NCI-H2081 treated with DMSO at 0.1 percent for 48 hours (cell line): ENCODE results near the gene CYP19A1.
"Not testable (repeated sequence)": the region's sequence is repeated elsewhere in the genome, so short reads cannot be mapped to it uniquely, and the experiment has no call there.

Source experiments
- DNase-seq: peaks from one replicate; lab custom pipeline; 2025; lab: John Stamatoyannopoulos, UW

CYP19A1 gene

DNA sequence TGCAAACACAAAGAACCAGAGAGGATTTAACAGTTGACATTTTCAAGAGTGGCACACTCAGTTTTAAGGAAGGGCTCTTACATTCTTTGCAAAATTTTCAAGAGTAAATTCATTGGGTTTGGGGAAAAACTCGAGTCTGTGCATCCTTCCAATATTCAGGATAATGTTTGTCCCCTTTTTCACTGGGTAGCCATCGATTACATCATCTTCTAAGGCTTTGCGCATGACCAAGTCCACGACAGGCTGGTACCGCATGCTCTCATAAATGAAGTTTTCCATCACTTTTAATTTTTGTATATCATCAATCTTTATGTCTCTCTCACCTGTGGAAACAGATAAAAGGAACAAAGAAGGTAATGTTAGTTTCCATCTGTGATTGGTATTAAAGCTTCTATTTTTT is 126.2 kb downstream of the CYP19A1 start:
- no peak for DNase-seq

DNA sequence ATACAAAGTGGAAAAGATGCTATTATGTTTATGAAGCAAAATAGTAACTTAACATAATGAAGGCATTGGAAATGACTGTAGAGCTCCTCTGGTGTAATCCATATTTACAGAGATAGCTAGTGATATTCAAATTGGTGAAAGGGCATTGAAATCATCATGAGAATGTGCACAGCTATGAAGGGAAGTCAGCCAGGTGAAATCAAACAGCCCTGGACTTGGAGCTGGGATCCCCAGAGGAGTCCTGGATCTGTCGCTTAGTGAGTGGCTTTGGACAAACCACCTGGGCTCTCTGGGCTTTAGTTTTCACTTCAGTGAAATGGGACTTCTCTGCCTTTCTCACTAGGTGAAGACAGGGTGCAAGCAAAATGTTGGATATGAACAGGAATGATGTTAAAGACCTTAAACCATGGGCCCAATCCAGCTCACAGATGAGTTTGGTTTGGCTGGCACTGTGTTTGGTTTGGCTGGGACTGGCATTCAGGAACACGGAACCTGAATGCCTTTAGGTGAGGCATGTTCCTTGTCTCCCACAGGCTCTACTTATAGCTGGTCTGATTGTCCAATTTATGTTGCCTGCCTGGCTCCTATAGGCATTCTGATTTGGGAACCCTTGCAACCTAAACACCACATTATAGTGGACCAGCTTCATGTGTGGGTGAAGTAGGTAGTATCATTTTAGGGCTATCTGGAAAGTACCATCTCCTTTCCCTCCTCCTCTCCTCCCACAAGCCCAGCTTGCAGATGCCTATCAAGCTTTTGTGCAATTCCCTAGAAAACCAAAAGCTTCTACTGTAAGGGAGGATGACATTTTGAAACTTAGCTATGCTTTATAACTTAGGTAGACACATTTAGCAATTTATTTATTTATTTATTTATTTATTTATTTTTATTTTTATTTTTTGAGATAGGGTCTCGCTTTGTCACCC is 133.1 kb downstream of the CYP19A1 start:
- no peak for DNase-seq

DNA sequence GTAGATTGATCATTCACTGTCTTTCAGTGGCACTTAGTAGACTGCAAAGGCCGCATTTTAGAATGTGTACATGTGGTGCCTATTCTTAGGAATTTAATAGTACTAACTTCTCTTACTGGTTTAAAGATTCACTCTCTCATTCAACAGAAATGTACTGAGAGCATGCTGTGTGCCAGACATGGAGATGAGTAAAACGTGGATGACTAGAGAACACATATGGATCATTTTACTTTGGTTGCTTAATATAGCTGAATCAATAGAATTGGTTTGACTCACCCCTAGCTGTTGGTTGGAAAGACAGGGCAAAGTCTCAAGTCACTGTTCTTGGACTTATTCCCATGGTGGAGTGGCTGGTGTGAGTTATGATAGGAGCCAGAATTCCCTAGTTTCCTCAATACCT is 134.6 kb downstream of the CYP19A1 start:
- no peak for DNase-seq

DNA sequence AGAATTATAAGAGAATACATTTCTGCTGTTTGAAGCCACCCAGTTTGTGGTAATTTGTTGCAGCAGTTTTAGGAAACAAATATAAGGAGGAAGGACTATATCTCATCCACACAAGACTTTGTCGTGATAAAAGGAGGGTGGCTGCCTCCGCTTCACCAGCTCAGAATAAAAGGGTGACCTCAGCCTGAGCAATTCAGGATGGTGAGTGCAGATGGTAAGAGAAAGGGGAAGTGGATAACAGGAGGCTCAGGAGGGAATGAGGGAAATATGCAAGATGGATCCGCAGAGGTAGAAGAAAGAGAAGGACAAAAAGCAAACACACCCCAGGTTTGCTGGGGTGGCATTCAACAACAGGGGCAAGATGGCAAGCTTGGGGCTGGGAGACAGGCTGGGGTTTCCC is 135.6 kb downstream of the CYP19A1 start:
- no peak for DNase-seq

- DNase-seq: no peak
Observed at GRCh38 chr15:51201581-51201980, 136.8 kb downstream of the CYP19A1 start.

GRCh38 chr15:51200792-51201191 is 137.6 kb downstream of the CYP19A1 start:
- no peak for DNase-seq

DNA sequence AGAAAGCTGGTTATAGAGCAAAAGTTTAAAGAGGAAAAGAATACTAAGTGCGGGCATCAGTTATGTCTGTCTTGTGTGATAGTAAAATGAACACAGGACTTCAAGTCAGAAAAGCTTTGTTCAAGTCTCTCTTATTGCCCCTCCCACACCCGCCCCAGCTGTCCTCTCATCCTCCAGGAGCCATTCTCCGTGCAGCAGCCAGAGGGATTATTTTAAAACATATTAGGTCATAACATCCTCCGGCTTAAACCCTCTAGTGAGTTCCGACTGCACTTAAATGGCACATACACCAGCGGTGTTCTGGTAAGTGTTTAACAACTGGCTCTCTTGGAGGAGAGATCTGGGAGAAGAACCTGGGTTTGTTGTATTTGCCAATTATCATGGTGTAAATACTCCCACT is 138.9 kb downstream of the CYP19A1 start:
- DNase-seq: no peak

DNA sequence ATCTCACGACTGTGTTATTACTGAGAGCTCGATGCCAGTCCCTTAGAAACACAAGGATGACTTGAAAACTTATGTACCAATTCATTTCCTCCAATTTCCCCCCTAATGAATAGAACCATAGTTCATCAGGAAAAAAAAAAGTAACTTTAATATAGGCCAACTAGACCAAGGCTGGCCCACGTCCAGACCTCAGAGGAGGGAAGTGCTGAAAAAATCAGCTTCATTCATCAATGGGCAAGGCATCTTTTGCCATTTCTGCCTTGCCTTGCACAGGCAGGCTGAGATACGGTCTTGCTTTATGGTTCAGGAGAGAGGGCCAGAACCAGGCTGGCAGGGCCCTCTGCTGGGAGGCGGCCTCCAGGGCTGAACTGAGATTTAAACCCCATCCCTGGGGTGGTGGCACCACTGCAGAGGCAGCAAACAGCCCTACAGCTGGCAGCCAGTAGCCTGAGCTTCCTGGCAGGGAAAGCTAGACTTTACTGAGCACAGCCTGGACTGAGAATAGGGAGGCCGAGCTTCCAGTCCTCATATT is 139.6 kb downstream of the CYP19A1 start:
- DNase-seq: no peak

DNA sequence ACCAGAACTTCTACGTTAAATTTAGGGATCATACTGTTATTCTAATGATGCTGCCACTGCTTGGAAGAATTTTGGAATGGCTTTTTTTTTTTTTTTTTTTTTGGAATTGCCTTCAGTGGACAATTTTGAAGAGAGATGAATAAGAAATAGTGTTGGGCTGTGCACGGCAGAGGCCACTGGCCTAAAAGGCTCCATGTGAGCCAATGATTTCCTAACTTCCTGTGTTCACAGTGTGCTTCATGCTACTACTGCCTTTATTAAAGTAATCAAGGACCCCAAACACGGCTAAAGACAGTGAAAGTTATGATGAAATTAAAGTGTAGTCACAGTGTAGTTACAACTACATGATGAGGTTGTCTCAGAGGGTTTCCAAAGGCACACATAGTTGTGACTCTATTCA is 142.9 kb downstream of the CYP19A1 start:
- DNase-seq: no peak

GRCh38 chr15:51193979-51194378 is 144.4 kb downstream of the CYP19A1 start:
- DNase-seq: no peak

DNA sequence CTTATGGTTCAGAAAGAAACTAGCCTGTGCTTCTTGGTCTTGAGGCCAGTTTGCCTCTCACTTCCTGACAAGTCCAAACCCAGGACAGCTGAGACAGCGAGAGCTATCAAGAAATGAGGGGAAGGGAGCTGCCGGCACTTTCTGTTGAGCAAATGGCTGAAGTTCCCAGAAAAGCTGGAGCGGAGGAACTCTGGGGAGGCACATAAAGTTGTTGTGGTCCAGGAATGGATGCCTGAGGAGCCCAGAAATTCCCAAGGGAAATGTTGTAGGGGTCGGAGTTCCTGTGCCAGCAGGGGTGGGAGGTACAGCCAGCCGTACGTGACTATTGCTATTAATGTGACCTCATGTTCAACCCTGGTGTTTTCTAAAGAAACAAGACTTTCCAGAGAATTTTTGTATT is 144.9 kb downstream of the CYP19A1 start:
- DNase-seq: no peak

DNA sequence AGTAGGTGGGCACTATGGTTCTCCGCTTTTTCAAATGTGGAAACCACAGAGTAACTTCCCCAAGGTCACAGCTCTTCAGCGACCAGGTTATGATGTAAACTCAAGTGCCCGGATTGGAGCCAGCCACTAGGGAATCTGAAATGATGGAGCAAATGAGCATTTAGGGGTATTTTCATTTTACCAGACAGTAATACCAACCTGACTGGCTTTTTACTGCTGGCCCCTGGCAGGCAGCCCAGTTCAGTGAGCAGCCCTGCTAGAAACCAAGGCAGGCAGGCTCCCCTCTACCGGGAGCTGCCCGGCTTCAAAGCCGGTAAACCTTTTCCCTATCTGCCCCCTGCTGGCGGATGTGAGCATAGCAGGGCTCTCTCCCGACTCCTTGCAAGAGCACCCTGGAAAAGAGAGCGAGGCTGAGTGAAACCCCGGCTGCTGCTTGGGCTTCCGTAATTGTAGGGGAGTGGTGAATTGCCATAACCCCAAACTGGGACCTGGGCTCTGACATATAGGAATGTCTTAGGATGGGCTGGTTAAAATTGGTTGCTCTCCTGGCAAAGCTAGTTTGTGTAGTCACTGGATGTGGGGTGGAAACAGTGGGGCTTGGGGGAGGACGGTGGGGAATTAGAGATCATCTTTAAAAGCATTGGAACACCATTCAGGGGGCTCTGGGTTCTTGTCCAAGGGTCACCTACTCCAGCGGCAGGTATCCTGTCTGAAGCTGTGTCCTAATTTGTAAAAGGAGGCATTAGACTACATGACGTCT is 145.7 kb downstream of the CYP19A1 start:
- peak; percentile 50 for DNase-seq

DNA sequence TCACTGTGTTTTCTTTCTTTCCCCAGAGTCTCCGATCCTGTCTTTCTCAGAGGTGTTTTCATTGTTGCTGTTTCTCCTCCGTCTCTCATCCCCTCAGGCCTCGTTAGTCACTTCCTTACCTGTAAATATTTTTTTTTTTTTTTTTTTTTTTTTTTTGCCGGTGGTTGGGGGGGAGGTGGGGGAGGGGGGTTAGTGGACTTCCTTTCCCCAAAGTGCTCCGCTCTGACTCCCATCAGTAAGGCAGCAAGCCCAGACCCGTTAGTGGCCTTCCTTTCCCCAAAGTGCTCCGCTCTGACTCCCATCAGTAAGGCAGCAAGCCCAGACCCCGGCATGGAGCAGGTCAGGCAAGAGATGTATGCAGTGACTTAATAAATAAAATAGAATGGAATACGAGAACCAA is 146.6 kb downstream of the CYP19A1 start:
- no peak for DNase-seq

- no peak for DNase-seq
Observed at GRCh38 chr15:51191072-51191670, 147.2 kb downstream of the CYP19A1 start.

GRCh38 chr15:51190424-51191068 is 147.8 kb downstream of the CYP19A1 start:
- no peak for DNase-seq

DNA sequence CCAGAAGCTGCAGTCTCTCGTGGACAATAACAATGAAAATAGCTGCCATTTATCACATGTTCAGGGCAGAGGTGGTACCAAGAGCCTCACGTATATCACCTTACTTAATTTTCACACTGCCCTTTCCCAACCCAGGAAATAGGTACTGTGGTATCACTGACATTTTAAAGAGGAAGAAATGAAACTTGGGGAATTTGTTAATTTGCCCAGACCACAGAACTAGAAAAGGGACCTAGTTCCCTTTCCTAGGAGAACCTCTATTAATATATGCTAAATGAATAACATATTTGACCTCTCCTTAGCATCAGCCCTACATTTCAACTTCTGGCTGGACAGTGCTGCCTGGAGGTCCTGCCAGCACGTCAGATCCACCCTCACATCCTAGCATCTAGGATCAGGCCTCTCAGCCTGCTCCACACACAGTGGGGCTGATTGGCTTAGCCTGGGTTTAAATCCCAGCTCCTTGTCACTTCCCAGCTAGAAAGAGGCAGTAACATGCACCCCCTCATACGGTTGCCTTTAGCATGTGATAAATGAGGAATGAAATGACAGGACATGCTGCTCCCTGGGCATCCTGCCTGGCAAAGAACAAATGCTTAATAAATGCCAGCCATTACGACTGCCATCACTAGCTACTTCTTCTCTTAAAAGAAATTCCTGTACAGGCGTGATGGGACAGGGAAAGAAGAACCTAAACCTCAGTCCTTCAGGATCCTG is 148.6 kb downstream of the CYP19A1 start:
- DNase-seq: no peak

- not testable (repeated sequence) for DNase-seq
Observed at GRCh38 chr15:51188791-51189190, 149.6 kb downstream of the CYP19A1 start.

DNA sequence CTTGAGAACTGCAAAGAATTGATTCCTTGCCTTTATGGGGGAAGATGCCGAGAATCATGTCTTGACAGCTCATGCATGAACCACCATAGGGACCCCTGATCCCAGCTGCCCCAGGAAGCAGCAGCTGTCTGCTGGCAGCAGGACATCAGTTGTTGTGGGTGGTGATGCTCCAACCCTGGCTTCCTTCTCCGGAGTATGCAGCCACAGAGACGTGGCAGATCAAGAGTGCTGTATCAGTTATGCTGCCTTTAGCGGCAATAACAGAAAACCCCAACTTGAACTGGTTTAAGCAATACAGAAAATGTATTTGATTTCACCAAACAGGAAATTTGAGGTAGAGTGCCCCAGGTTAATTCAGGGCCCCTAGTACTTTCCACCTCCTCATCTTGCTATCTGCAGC is 151.5 kb downstream of the CYP19A1 start:
- DNase-seq: no peak

- no peak for DNase-seq
Observed at GRCh38 chr15:51186181-51186705, 152.2 kb downstream of the CYP19A1 start.

- DNase-seq: no peak
Observed at GRCh38 chr15:51185213-51186159, 152.9 kb downstream of the CYP19A1 start.
